HEK293 (cell line): ENCODE measurements around the gene ACOT7.
A peak's percentile ranks its signal among the peaks of the same experiment; 100 is the strongest.

Experiments used
- CTCF ChIA-PET: fragments of 350-600 bp; formaldehyde crosslinking; extraction: SDS; loops from one replicate; lab custom pipeline; 2021; ENCODE audit warnings: antibody characterized with exemption; lab: Yijun Ruan, JAX
- POLR2A ChIA-PET: fragments of 300-600 bp; formaldehyde crosslinking; extraction: SDS; loops from one replicate; lab custom pipeline; 2020; ENCODE audit warnings: antibody characterized with exemption, inconsistent platforms; lab: Yijun Ruan, JAX
- H3K27ac ChIP-seq: fragments of 200-500 bp; sonication (Bioruptor generic); 2 replicates; pipeline ENCODE4 v1.5.1; 2014; ENCODE audit warnings: low read depth, low read length, control low read depth, inconsistent platforms; ENCODE audit errors: extremely low read depth
- H3K36me3 ChIP-seq, 2 experiments: fragments of 200-500 bp in 1 of 2; sonication (Bioruptor generic) in 1 of 2; 1 replicate in 1 of 2; 2 replicates in 1 of 2; pipeline ENCODE4 v1.5.1; 2014 to 2017; ENCODE audit warnings: inconsistent platforms in 2 of 2, low read length in 2 of 2; ENCODE audit not compliant: control insufficient read depth in 2 of 2, insufficient read depth in 1 of 2
- H3K4me1 ChIP-seq: fragments of 200-500 bp; sonication (Bioruptor generic); 2 replicates; pipeline ENCODE4 v1.5.1; 2014; ENCODE audit warnings: mild to moderate bottlenecking, low read length, inconsistent platforms; ENCODE audit not compliant: control insufficient read depth, insufficient read depth
- H3K4me3 ChIP-seq: 2 replicates; pipeline ENCODE4 v1.5.1; 2011; ENCODE audit warnings: low read depth, mild to moderate bottlenecking, control low read depth, low read length, moderate library complexity
- H3K9me3 ChIP-seq: fragments of 200-500 bp; sonication (Bioruptor generic); 2 replicates; pipeline ENCODE4 v1.5.1; 2014; ENCODE audit warnings: low read depth, low read length, inconsistent platforms; ENCODE audit not compliant: control insufficient read depth, insufficient read depth
- BCL11A ChIP-seq: fragments of 450-650 bp; formaldehyde crosslinking; IDR thresholded peaks from 2 replicates; pipeline ENCODE4 v1.5.1; 2016; ENCODE audit warnings: low read depth, missing biosample characterization, missing genetic modification characterization
- KLF1 ChIP-seq: fragments of 450-650 bp; formaldehyde crosslinking; IDR thresholded peaks from 2 replicates; pipeline ENCODE4 v1.5.1; 2016; ENCODE audit warnings: missing biosample characterization, missing genetic modification characterization
- KLF10 ChIP-seq: fragments of 450-650 bp; IDR thresholded peaks from 2 replicates; pipeline ENCODE4 v1.5.1; 2018; ENCODE audit warnings: missing biosample characterization, mild to moderate bottlenecking, missing genetic modification characterization
- KLF8 ChIP-seq: fragments of 450-650 bp; formaldehyde crosslinking; IDR thresholded peaks from 2 replicates; pipeline ENCODE4 v1.5.1; 2016; ENCODE audit warnings: missing biosample characterization, missing genetic modification characterization
- OSR2 ChIP-seq: fragments of 450-650 bp; formaldehyde crosslinking; IDR thresholded peaks from 2 replicates; pipeline ENCODE4 v1.5.1; 2016; ENCODE audit warnings: missing biosample characterization, missing genetic modification characterization
- SCRT2 ChIP-seq: fragments of 450-650 bp; formaldehyde crosslinking; IDR thresholded peaks from 2 replicates; pipeline ENCODE4 v1.5.1; 2016; ENCODE audit warnings: missing biosample characterization, missing genetic modification characterization
- SP3 ChIP-seq: fragments of 450-650 bp; formaldehyde crosslinking; IDR thresholded peaks from 2 replicates; pipeline ENCODE4 v1.5.1; 2016; ENCODE audit warnings: missing biosample characterization, missing genetic modification characterization
- WT1 ChIP-seq: fragments of 450-650 bp; formaldehyde crosslinking; IDR thresholded peaks from 2 replicates; pipeline ENCODE4 v1.5.1; 2016; ENCODE audit warnings: missing biosample characterization, missing genetic modification characterization
- ZBTB20 ChIP-seq: fragments of 450-650 bp; formaldehyde crosslinking; IDR thresholded peaks from 2 replicates; pipeline ENCODE4 v1.5.1; 2016; ENCODE audit warnings: missing biosample characterization, missing genetic modification characterization
- ZNF335 ChIP-seq: fragments of 450-650 bp; formaldehyde crosslinking; conservative IDR thresholded peaks from 2 replicates; pipeline ENCODE4 v1.5.1; 2016; ENCODE audit warnings: missing biosample characterization, missing genetic modification characterization
- ZNF423 ChIP-seq: fragments of 450-650 bp; formaldehyde crosslinking; IDR thresholded peaks from 2 replicates; pipeline ENCODE4 v1.5.1; 2016; ENCODE audit warnings: missing biosample characterization, missing genetic modification characterization
- ZNF548 ChIP-seq: fragments of 450-650 bp; formaldehyde crosslinking; IDR thresholded peaks from 2 replicates; pipeline ENCODE4 v1.5.1; 2016; ENCODE audit warnings: missing biosample characterization, missing genetic modification characterization
- ZNF560 ChIP-seq: fragments of 450-650 bp; formaldehyde crosslinking; IDR thresholded peaks from 2 replicates; pipeline ENCODE4 v1.5.1; 2017; ENCODE audit warnings: missing biosample characterization, missing genetic modification characterization, borderline replicate concordance
- ZNF561 ChIP-seq: fragments of 450-650 bp; IDR thresholded peaks from 2 replicates; pipeline ENCODE4 v1.5.1; 2018; ENCODE audit warnings: missing biosample characterization, missing genetic modification characterization, borderline replicate concordance
- ZNF623 ChIP-seq: fragments of 450-650 bp; formaldehyde crosslinking; IDR thresholded peaks from 2 replicates; pipeline ENCODE4 v1.5.1; 2016; ENCODE audit warnings: missing biosample characterization, missing genetic modification characterization
- ZNF626 ChIP-seq: fragments of 450-650 bp; sonication (Bioruptor Pico); formaldehyde crosslinking; IDR thresholded peaks from 2 replicates; pipeline ENCODE4 v1.5.1; 2018; ENCODE audit warnings: missing biosample characterization, missing genetic modification characterization, inconsistent platforms
- ZNF670 ChIP-seq: fragments of 450-650 bp; formaldehyde crosslinking; IDR thresholded peaks from 2 replicates; pipeline ENCODE4 v1.5.1; 2016; ENCODE audit warnings: missing biosample characterization, missing genetic modification characterization, low read depth
- ZNF768 ChIP-seq: fragments of 450-650 bp; formaldehyde crosslinking; IDR thresholded peaks from 2 replicates; pipeline ENCODE4 v1.5.1; 2018; ENCODE audit warnings: missing biosample characterization, mild to moderate bottlenecking, missing genetic modification characterization
- ZNF777 ChIP-seq: fragments of 450-650 bp; formaldehyde crosslinking; IDR thresholded peaks from 2 replicates; pipeline ENCODE4 v1.5.1; 2017; ENCODE audit warnings: missing biosample characterization, missing genetic modification characterization, borderline replicate concordance
- ZNF830 ChIP-seq: fragments of 450-650 bp; IDR thresholded peaks from 2 replicates; pipeline ENCODE4 v1.5.0; 2018; ENCODE audit warnings: missing biosample characterization, missing genetic modification characterization, low read depth, mild to moderate bottlenecking, moderate library complexity
- TF ChIP-seq, protein P1 (sequence below): fragments of 450-650 bp; formaldehyde crosslinking; IDR thresholded peaks from 2 replicates; pipeline ENCODE4 v1.5.1; 2016; ENCODE audit warnings: missing biosample characterization, missing genetic modification characterization
- TF ChIP-seq, protein P2 (sequence below): fragments of 450-650 bp; formaldehyde crosslinking; IDR thresholded peaks from 2 replicates; pipeline ENCODE4 v1.5.1; 2016; ENCODE audit warnings: missing biosample characterization, missing genetic modification characterization
- TF ChIP-seq, protein P3 (sequence below): fragments of 450-650 bp; IDR thresholded peaks from 2 replicates; pipeline ENCODE4 v1.5.1; 2018; ENCODE audit warnings: missing biosample characterization, missing genetic modification characterization
- TF ChIP-seq, protein P4 (sequence below): fragments of 450-650 bp; formaldehyde crosslinking; IDR thresholded peaks from 2 replicates; pipeline ENCODE4 v1.5.1; 2016; ENCODE audit warnings: missing biosample characterization, missing genetic modification characterization, low read depth
- TF ChIP-seq, protein P5 (sequence below): fragments of 450-650 bp; formaldehyde crosslinking; IDR thresholded peaks from 2 replicates; pipeline ENCODE4 v1.5.1; 2016; ENCODE audit warnings: missing biosample characterization, missing genetic modification characterization, borderline replicate concordance

ACOT7 gene

DNA sequence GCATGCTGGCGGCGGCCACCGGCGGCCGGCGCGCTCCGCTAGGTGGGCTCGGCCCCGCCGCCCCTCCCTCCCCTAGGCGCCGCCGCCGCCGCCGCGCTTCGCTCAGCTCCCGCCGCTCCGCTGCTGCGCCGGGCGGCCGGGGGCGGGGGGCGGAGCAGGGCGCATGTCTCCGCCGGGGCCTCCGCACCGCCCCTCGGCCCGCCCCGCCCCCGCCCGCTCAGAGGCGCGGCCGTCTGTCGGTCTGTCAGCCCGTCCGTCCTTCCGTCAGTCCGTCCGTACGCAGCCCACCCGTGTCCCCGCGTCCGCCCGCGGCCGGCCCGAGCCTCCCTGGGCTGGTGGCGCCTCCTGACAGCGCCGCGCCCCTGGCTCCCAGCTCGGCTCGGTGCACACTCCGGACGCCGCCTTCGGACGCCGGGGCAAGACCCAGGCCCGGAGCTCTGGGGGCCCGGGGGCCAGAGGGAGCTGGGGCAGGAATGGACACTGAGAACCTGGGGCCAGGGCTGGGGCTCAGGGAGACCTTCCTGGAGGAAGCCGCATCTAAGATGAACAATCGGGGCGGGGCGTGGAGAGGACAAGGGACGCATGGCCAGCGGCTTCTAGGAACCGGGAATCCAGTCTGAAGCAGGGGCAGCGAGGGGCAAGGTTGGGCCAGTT lies 132.5 kb downstream of the ACOT7 start, which contains the start of gene GPR153:
GPR153 (minus strand) TSS at position 138 of the 654 bp plus-strand sequence. CDS start 6,193 bp downstream, outside the sequence.
- POLR2A ChIA-PET = no interaction called here
- H3K4me3 ChIP-seq = peak within 1 kb of the TSS; percentile 46
- H3K36me3 ChIP-seq = peaks cover 0 to 13% of the 10 kb centered on the region in 2 experiments; a peak in 1 of 3 replicates
- no peaks in the 10 kb centered on the region for H3K9me3 ChIP-seq
- H3K27ac ChIP-seq = peak within 1 kb of the TSS; percentile 60; the same call in 1 of the 2 replicates
- CTCF ChIA-PET = interaction anchor here (0.6 to 1.2 kb wide), 2 partner anchors 15 to 75 kb away, joined by 3 to 6 read pairs; no protein-coding TSS in a partner anchor
- 0 out of 2 replicates have a peak, but pooled peaks cover 2% of the 10 kb centered on the region for H3K4me1 ChIP-seq
- TF ChIP-seq KLF1 (tag by site-specific recombination) (no peak), ZNF830 (tag by site-specific recombination) (no peak), SCRT2 (tag by site-specific recombination) (no peak), ZNF623 (tag by site-specific recombination) (no peak), SP3 (tag by site-specific recombination) (no peak), ZNF561 (0 out of 2 replicates have a peak, but pooled peaks have one; percentile 43), WT1 (tag by site-specific recombination) (no peak), KLF10 (peak; percentile 42; the same call in 1 of the 2 replicates), ZNF670 (tag by site-specific recombination) (no peak), ZNF626 (tag by site-specific recombination) (no peak), ZNF768 (tag by site-specific recombination) (no peak), KLF8 (tag by site-specific recombination) (0 out of 2 replicates have a peak, but pooled peaks have one; percentile 32), ZBTB20 (tag by site-specific recombination) (peak; percentile 82), ZNF335 (tag by site-specific recombination) (no peak), OSR2 (tag by site-specific recombination) (no peak), ZNF548 (no peak), ZNF777 (tag by site-specific recombination) (no peak), BCL11A (tag by site-specific recombination) (no peak), ZNF423 (tag by site-specific recombination) (no peak), ZNF560 (tag by site-specific recombination) (no peak)
- TF ChIP-seq, protein P1, sequence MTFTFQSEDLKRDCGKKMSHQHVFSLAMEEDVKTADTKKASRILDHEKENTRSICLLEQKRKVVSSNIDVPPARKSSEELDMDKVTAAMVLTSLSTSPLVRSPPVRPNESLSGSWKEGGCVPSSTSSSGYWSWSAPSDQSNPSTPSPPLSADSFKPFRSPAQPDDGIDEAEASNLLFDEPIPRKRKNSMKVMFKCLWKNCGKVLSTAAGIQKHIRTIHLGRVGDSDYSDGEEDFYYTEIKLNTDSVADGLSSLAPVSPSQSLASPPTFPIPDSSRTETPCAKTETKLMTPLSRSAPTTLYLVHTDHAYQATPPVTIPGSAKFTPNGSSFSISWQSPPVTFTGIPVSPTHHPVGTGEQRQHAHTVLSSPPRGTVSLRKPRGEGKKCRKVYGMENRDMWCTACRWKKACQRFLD (tag by site-specific recombination) = no peak
- TF ChIP-seq, protein P2, sequence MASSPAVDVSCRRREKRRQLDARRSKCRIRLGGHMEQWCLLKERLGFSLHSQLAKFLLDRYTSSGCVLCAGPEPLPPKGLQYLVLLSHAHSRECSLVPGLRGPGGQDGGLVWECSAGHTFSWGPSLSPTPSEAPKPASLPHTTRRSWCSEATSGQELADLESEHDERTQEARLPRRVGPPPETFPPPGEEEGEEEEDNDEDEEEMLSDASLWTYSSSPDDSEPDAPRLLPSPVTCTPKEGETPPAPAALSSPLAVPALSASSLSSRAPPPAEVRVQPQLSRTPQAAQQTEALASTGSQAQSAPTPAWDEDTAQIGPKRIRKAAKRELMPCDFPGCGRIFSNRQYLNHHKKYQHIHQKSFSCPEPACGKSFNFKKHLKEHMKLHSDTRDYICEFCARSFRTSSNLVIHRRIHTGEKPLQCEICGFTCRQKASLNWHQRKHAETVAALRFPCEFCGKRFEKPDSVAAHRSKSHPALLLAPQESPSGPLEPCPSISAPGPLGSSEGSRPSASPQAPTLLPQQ = 0 out of 2 replicates have a peak, but pooled peaks have one; percentile 7
- TF ChIP-seq, protein P3, sequence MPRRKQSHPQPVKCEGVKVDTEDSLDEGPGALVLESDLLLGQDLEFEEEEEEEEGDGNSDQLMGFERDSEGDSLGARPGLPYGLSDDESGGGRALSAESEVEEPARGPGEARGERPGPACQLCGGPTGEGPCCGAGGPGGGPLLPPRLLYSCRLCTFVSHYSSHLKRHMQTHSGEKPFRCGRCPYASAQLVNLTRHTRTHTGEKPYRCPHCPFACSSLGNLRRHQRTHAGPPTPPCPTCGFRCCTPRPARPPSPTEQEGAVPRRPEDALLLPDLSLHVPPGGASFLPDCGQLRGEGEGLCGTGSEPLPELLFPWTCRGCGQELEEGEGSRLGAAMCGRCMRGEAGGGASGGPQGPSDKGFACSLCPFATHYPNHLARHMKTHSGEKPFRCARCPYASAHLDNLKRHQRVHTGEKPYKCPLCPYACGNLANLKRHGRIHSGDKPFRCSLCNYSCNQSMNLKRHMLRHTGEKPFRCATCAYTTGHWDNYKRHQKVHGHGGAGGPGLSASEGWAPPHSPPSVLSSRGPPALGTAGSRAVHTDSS (tag by site-specific recombination) = no peak
- TF ChIP-seq, protein P4, sequence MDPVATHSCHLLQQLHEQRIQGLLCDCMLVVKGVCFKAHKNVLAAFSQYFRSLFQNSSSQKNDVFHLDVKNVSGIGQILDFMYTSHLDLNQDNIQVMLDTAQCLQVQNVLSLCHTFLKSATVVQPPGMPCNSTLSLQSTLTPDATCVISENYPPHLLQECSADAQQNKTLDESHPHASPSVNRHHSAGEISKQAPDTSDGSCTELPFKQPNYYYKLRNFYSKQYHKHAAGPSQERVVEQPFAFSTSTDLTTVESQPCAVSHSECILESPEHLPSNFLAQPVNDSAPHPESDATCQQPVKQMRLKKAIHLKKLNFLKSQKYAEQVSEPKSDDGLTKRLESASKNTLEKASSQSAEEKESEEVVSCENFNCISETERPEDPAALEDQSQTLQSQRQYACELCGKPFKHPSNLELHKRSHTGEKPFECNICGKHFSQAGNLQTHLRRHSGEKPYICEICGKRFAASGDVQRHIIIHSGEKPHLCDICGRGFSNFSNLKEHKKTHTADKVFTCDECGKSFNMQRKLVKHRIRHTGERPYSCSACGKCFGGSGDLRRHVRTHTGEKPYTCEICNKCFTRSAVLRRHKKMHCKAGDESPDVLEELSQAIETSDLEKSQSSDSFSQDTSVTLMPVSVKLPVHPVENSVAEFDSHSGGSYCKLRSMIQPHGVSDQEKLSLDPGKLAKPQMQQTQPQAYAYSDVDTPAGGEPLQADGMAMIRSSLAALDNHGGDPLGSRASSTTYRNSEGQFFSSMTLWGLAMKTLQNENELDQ = no peak
- TF ChIP-seq, protein P5, sequence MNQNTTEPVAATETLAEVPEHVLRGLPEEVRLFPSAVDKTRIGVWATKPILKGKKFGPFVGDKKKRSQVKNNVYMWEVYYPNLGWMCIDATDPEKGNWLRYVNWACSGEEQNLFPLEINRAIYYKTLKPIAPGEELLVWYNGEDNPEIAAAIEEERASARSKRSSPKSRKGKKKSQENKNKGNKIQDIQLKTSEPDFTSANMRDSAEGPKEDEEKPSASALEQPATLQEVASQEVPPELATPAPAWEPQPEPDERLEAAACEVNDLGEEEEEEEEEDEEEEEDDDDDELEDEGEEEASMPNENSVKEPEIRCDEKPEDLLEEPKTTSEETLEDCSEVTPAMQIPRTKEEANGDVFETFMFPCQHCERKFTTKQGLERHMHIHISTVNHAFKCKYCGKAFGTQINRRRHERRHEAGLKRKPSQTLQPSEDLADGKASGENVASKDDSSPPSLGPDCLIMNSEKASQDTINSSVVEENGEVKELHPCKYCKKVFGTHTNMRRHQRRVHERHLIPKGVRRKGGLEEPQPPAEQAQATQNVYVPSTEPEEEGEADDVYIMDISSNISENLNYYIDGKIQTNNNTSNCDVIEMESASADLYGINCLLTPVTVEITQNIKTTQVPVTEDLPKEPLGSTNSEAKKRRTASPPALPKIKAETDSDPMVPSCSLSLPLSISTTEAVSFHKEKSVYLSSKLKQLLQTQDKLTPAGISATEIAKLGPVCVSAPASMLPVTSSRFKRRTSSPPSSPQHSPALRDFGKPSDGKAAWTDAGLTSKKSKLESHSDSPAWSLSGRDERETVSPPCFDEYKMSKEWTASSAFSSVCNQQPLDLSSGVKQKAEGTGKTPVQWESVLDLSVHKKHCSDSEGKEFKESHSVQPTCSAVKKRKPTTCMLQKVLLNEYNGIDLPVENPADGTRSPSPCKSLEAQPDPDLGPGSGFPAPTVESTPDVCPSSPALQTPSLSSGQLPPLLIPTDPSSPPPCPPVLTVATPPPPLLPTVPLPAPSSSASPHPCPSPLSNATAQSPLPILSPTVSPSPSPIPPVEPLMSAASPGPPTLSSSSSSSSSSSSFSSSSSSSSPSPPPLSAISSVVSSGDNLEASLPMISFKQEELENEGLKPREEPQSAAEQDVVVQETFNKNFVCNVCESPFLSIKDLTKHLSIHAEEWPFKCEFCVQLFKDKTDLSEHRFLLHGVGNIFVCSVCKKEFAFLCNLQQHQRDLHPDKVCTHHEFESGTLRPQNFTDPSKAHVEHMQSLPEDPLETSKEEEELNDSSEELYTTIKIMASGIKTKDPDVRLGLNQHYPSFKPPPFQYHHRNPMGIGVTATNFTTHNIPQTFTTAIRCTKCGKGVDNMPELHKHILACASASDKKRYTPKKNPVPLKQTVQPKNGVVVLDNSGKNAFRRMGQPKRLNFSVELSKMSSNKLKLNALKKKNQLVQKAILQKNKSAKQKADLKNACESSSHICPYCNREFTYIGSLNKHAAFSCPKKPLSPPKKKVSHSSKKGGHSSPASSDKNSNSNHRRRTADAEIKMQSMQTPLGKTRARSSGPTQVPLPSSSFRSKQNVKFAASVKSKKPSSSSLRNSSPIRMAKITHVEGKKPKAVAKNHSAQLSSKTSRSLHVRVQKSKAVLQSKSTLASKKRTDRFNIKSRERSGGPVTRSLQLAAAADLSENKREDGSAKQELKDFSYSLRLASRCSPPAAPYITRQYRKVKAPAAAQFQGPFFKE (tag by site-specific recombination) = no peak
